Endothelial cell (in vitro differentiated cells): Measurements from ENCODE around the gene PIK3C2G. TPM values are rescaled to one million over a fixed set of nuclear protein-coding genes. Genes with fewer than 3 reads are reported as not detected.

Experiments
- DNase-seq: peaks from one replicate; pipeline ENCODE4 v3.0.0; 2021; ENCODE audit warnings: low spot score
- H3K27ac Mint-ChIP-seq: one replicate; pipeline ENCODE4 v1.8.0; 2021; ENCODE audit warnings: mixed read lengths, inconsistent platforms; ENCODE audit not compliant: unreplicated experiment
- H3K27me3 Mint-ChIP-seq: one replicate; pipeline ENCODE4 v1.8.0; 2021; ENCODE audit warnings: mild to moderate bottlenecking, moderate library complexity, mixed read lengths, inconsistent platforms; ENCODE audit not compliant: unreplicated experiment
- H3K36me3 Mint-ChIP-seq: one replicate; pipeline ENCODE4 v1.8.0; 2021; ENCODE audit warnings: mild to moderate bottlenecking, low read depth, mixed read lengths, inconsistent platforms; ENCODE audit not compliant: unreplicated experiment
- H3K4me1 Mint-ChIP-seq: one replicate; pipeline ENCODE4 v1.8.0; 2021; ENCODE audit warnings: mild to moderate bottlenecking, mixed read lengths, inconsistent platforms; ENCODE audit not compliant: unreplicated experiment
- H3K4me3 Mint-ChIP-seq: one replicate; pipeline ENCODE4 v1.8.0; 2021; ENCODE audit warnings: mild to moderate bottlenecking, mixed read lengths, inconsistent platforms; ENCODE audit not compliant: unreplicated experiment
- H3K9me3 Mint-ChIP-seq: one replicate; pipeline ENCODE4 v1.8.0; 2021; ENCODE audit warnings: mixed read lengths, inconsistent platforms; ENCODE audit not compliant: unreplicated experiment
- total RNA-seq: library from RNA; stranded (reverse); fragmentation: NEBNext Ultra II Directional; extraction: Animal tissue kit (Norgen Biotek cat#: 25700); gene quantifications from one replicate; pipeline ENCODE4 v1.2.1, GENCODE V29; 2021; ENCODE audit not compliant: unreplicated experiment
- TF ChIP-seq, protein P1 (sequence below): fragments of 200-600 bp; sonication (generic); IDR thresholded peaks from one replicate; pipeline ENCODE4 v1.5.0; 2021; ENCODE audit warnings: antibody characterized with exemption; ENCODE audit not compliant: unreplicated experiment

PIK3C2G gene
- total RNA-seq, 1 donor from 2014 or later: not detected

DNA sequence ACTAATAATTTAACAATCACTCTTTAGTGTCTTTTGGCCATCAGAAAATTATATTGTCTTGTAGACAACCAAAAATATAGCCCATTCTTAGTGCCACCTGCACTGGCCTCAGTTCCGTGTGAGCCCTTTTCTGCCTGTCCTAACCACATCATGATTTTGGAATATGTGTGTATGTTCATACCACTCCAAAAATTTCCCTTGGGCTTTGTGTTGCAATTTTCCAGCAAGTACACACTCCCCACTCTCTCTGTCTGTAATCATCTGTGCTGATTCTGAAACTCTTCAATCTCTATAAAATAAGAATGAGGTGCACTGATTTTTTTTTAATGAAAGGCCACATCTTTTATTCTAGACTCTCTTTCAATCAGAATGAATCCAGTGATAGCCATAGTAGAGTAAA lies 196.0 kb downstream of the PIK3C2G start:
- TF ChIP-seq, protein P1, sequence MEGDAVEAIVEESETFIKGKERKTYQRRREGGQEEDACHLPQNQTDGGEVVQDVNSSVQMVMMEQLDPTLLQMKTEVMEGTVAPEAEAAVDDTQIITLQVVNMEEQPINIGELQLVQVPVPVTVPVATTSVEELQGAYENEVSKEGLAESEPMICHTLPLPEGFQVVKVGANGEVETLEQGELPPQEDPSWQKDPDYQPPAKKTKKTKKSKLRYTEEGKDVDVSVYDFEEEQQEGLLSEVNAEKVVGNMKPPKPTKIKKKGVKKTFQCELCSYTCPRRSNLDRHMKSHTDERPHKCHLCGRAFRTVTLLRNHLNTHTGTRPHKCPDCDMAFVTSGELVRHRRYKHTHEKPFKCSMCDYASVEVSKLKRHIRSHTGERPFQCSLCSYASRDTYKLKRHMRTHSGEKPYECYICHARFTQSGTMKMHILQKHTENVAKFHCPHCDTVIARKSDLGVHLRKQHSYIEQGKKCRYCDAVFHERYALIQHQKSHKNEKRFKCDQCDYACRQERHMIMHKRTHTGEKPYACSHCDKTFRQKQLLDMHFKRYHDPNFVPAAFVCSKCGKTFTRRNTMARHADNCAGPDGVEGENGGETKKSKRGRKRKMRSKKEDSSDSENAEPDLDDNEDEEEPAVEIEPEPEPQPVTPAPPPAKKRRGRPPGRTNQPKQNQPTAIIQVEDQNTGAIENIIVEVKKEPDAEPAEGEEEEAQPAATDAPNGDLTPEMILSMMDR: no peak
- Mint-ChIP-seq H3K36me3 (no peaks in the 10 kb centered on the region), H3K4me1 (peaks cover 4% of the 10 kb centered on the region), H3K4me3 (no peak overlapping the region), H3K27me3 (no peaks in the 10 kb centered on the region), H3K9me3 (no peaks in the 10 kb centered on the region), H3K27ac (no peak overlapping the region)
- no peak for DNase-seq

DNA sequence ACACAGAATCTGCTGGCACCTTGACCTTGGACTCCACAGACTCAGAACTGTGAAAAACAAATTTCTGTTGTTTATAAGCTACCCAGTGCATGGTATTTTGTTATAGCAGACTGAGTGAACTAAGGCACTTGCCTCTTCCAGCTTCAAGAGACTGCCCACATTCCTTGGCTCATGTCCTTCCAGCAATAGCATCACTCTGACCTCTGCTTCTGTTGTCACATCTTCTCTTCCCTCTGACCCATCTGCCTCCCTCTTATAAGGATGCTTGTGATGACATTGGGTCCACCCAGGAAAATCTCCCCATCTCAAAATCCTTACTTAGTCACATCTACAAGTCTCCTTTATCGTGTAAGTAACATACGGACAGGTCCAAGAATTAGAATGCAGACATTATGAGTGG lies 200.4 kb downstream of the PIK3C2G start:
- Mint-ChIP-seq H3K27ac (no peak overlapping the region), H3K4me3 (no peak overlapping the region), H3K27me3 (no peaks in the 10 kb centered on the region), H3K36me3 (no peaks in the 10 kb centered on the region), H3K4me1 (no peaks in the 10 kb centered on the region), H3K9me3 (no peaks in the 10 kb centered on the region)
- TF ChIP-seq, protein P1: no peak
- no peak for DNase-seq

DNA sequence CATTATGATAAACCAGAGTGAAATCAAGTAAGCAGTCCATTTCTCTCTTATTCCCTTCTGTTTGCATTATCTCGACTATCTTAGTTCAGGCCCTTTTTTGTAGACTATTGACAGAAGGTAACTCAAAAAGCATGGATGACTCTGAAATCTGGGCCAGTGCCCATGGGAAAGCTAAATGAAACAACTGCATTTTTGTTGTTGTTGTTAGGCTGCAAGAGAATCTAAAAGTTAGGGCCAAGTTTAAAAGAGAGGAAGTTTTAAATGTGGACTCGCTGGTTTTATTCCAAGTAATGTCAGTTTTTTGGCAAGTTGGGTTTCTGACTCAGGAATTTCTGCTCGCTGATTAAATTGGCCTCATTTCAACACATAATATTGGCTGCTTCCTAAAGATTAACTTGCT lies 201.1 kb downstream of the PIK3C2G start:
- Mint-ChIP-seq H3K27ac (no peak overlapping the region), H3K4me3 (no peak overlapping the region), H3K9me3 (no peaks in the 10 kb centered on the region), H3K27me3 (no peaks in the 10 kb centered on the region), H3K4me1 (no peaks in the 10 kb centered on the region), H3K36me3 (no peaks in the 10 kb centered on the region)
- no peak for DNase-seq
- TF ChIP-seq, protein P1: no peak

DNA sequence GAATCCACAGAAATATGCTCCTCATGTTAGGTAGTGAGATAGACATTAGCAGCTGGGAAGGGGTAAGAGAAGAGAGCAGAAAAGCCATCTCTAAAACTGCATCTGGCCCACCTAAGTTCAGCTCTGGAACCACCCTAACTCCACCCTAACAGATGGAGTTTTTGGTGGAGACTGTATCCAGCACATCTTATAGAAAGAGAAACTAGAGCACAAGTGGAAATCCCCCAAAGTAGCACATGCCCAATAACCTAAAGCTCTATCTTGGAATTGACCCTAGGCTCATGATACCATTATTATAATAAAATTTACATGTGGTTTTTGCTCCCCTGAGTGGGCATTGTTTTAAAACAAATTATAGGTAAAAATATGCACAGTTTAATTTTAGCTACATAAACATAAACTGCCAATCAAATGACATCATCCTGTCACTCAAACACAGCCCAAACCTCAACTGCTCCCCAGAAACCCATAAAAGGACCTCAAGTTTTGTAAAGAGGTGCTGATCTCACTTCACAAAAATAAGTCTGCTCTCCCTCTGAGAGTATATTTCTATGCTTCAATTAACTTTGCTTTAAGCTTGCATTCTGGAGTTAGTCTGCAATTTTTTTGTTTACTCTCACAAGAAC lies 206.4 kb downstream of the PIK3C2G start:
- TF ChIP-seq, protein P1: no peak
- Mint-ChIP-seq H3K9me3 (no peaks in the 10 kb centered on the region), H3K36me3 (no peaks in the 10 kb centered on the region), H3K27ac (no peak overlapping the region), H3K4me1 (no peaks in the 10 kb centered on the region), H3K4me3 (no peak overlapping the region), H3K27me3 (no peaks in the 10 kb centered on the region)
- DNase-seq: no peak

DNA sequence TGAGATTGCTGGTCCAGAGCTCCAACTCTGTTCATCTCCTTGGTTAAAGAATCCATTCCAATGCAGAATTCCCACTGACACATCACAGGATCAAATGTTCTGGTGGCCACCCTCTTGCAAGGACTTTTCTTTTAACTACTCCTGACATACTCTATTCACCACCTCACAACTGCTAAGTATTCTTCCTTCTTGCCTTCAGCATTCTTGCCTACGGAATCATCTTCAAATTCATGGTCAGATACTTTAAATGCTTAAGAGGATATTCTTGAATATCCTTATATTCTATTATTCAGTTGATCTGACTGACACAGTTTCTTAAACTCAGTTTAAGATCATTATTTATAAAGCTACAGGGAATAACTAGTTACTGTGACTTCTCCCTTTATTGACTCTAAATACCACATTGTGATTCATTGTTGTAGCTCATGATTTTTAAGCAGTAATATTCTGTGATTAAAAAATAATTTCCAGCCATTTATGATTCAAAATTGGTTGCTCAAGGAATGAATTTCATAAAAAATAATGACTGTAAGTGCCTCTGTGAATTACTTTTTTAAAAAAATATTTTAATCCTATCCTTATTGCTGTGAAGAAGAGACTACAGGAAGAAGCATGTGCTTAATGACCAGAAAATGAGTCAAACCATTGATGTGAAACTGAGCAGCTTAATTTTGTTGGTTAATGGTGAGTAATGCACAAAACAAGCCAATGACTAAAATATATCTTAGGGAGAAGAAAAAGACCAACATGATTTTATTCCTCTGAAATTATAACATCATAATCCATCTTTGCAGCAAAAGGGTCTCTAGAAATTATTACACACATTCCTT lies 207.1 kb downstream of the PIK3C2G start:
- TF ChIP-seq, protein P1: no peak
- no peaks in the 10 kb centered on the region for H3K4me1 Mint-ChIP-seq

More for the DNA sequence above, 207.1 kb downstream of the PIK3C2G start:
- no peak for DNase-seq
- H3K9me3 Mint-ChIP-seq: no peaks in the 10 kb centered on the region
- H3K4me3 Mint-ChIP-seq: no peak overlapping the region
- H3K27me3 Mint-ChIP-seq: no peaks in the 10 kb centered on the region
- H3K27ac Mint-ChIP-seq: no peak overlapping the region
- H3K36me3 Mint-ChIP-seq: no peaks in the 10 kb centered on the region
